Effector CD4-positive, alpha-beta T cell (primary cell): ENCODE results near the gene FILIP1L.
A peak's percentile ranks its signal among the peaks of the same experiment; 100 is the strongest.

Source experiments
- DNase-seq: peaks from one replicate; pipeline ENCODE4 v3.0.0-alpha.2; 2020

The FILIP1L gene

DNA sequence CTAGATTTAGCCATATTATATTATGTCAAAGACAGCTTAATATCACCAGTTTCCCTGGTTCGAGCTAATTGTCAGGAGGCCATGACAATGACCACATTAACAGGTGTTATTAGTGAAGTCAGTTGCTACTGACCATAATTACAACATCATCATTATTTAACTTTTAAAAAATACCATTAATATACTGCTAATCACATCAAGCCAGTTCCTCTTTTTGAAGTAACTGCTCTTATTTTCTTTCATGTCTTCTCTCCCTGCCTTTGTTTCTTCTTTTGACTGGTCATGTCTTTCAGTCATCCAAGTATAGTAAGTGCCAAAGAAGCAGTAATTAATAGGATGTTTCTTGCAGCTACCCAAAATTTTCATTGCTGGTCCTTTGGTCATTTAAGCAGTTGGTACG is 235.0 kb downstream of the FILIP1L start:
- no peak for DNase-seq

DNA sequence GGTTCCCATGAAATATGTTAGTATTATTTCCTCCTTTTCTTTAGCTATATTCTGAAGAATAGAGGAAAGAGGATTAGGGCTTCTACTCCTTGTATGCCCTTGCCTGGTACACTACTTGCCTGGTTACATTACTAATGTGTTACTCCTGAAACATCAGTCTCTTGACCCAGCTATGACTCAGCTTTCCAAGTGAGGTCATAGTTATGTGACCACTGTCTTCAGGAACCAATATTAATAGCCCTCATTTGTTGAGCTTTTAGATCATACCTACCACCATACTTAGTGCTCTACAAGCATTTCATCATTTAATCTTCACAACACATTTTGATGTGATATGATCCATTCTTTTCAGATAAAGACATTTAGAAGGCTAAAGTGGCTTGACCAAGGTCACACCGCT is 236.3 kb downstream of the FILIP1L start:
- DNase-seq = no peak

DNA sequence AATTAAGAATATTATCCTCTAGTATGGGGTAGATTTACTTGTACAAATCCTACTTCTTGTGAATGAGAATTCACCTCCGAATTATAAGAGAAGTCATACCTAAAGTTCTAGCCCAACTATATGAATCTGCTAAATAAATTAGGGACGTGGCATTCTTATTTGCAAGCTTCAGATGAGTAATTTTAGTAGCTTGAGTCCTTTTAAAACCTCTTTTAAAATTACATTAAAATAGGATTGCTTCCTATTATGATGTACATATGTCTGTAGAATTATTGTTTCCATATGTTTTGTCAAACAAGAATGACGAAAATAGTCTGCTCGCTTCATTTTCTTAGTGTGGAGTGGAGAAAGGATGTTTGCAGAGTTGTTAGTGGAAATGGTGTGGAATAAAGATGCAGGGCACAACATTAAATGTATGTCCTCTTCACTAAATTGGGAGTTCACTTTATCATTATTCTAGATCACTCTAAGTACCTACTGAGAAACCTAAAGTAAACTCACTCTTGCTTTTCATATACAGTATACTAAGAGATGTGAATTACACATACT is 237.2 kb downstream of the FILIP1L start:
- no peak for DNase-seq

DNA sequence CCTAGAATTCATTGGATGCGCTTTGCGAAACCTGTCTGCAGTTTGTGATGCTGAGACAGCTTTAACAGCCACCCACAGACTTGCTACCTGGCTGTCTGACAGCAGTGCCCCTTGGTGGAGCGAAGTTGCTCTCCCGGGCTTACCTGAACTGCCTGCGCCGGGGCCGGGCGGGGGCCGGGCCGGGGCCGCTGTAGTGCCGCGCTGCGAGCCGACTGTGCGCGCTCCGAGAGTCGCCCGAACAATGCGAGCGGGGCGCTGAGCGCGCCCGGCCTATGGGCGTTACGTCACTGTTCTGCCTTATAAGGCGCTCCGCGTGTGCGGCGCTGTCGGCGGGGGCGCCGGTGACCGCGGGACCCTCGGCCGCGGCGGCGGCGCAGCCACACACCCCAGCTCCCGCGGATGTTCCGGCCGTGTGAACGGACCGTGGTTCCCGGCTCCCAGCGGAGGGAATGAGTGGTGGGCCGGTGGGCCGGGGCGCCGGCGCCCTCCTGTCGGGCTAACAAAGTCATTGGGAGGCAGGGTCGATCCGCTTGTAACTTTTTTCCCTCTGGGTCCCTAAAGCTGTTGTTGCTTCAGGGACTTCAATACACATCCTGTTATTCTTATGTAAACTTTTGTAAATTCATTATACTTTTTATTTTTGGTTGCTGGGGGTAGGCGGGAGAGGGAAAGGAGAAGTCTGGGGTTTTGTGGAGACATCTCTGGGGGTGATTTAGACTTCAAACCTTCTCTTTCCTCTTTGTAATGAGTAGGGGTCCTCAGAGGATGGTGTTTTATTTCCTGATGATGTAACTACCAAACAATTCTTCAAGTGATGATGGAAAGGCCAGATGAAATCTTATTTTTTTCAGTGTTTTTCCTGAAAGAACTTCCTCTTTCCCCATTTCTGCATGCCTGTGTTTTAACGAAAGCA is 238.1 kb downstream of the FILIP1L start:
- DNase-seq = peak; percentile 52

DNA sequence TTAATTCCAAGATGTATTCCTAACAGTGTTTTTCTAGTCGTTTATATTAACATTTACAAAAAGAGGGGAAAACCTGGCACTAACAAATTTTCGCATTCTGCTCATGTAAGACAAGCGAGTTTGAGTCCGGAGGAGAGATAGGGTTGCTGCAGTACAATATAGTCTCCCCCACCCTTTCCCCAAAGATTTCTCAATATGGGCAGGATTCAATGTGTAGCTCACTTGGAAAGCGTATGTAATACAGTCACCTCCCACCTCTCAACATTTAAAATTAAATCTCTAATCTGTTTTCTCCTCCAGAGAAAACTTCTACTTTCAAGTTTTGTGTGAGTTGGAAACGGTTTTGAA is 238.7 kb downstream of the FILIP1L start:
- no peak for DNase-seq

DNA sequence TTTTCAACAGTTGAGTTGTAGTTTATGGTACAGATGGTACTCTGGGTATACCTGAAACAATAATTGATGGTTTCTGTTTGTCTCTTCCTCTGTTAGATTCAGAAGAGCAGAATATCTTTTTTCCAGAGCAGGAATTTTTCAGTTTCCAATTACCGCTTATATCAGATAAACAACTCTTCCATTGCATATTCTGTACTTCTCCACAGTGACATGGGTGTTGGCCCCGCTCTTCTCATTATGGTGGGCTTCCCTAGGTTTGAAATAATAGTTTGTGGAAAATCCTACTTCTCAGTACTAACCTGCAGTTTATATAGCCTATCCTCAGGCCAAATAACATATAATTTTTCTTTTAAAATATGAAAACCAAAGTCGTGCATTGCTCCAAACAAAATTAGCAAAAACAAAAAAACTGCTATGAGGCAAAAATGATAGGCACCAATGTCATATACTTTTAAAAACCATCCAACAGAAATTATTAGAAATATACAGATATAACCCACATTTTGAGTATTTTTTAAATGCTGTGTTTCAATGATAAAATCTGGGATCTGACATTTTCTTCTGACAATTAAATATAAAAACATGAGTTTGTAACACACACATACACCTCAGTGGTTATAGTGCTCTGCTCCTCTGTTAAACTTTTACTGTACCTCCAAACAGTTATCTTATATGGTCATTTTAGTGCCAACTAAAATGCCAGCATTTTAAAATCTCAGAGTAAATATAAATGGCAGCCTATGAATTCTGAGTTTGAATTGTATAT is 239.9 kb downstream of the FILIP1L start:
- DNase-seq = no peak

DNA sequence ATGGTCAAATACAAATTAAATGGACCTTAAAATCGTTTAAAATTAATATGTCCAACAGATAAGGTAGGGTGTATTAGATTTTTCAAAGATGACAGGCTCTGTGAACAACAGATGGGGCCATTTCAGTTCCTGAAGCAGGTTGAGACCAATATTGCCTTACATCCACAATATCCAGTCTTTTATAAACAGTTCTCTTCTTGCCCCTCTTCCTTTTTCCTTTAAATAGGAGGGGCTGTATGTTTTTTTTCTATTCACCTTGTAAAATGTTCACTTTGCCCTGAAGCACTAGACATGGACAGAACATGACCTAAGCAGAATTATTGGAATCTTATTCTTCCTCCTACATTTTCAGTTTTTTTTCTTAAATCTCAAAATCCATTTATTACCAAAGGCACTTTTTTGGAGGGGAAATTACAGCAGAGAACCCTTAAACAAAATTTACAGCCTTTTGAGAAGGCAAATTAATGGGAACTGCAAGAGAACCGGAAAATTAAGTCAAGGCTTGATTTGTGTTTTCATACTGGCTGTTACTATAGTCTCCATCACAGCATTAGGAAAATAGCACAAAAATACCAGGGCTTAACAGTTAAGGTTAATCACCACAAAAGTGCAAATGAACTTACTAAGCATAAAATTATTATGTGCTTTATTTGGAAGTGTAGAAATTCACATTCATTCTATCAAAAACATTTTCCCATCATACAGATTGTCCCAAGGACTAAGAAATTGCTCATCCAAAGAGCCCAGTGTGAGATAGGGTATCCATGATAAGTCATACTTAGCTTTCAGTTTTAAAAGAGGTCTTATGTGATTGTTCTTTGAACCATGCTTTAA is 240.8 kb downstream of the FILIP1L start:
- DNase-seq = no peak

DNA sequence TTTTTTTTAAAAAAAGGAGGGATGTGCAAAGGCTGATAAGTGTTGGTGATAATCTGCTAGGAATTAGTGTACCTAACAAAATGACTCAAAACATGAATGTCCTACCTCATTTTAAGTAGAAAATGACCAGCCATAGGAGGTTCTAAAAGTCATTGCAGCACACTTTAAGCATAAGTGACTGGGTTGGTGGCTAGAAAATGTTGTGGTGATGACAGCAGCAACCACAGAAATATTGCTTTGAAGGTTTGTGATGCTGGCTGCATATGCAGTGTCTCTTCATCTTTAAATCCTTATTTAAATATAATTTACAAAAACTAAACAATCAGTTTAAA is 241.4 kb downstream of the FILIP1L start:
- DNase-seq = no peak

DNA sequence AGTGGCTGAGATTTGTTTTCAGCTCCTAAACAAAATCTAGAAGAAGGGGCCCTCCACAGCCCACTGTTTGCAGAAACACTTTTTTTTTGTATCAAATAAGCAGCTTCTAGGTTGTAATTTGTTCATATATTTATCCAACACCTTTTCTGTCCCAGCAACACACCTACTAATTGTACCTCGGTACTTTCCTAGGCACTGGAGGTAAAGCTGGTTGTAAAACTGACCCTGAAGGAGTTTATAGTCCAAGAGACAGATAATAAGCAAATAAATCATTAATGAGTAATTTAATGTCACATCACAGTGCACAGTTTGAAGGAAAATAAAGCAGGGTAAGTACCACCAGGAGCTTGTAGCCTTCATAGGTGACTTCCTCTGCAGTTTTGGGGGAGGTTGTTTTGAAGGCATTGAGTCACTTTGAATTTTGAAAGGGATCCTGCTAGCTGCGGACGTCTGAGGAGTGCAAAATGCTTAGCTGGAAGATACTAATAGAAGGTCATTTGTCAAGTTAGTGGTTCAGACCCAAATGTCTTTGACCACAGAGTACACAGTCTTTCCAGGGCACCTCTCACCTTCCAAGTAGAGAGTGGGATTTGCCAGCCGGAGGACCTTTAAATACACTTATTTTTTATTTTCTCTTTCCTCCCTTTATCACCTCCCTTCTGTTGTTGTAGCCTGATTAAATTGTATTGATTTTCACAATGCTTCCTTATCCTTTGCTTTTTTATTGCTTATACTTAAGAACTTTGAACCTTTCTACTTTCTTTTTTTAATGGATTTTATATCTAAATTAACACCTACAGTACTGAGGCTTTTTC is 242.9 kb downstream of the FILIP1L start:
- no peak for DNase-seq

DNA sequence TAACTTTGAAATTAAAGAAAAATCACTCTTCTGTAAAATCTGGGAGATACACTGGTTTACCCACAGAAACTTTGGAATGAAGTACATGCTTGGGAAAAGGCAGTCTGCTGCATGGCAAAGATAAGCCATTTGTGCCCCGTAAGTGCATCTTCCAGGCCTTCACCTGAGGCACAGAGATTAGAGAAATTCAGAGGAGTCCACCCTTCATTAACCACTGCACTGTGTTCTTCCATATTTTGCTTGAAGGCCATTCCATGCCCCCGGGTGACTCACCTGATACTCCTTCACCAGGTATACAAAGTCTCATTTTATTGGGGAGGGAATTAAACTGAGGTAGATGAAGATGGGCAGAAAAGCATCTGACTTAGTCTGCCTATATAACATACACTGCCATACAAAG is 243.6 kb downstream of the FILIP1L start:
- DNase-seq = no peak

DNA sequence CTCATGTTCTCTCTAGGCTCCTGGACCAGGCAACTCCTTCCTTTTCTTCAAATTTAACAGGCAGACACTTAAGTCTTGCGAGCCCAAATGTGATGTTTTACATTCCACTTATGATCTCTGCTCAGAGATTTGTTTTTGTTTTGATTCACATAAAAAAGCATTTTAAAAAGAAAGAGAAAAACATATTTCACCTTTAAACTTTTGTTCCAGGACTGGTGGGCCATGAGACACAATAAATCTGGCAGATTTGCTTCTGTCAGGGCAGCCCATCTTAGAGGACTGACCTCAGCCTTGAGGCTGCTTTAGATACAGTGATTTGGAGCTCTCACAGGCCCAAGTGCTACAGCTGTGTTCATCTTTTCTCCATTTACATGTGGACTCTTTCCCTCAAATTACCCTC is 244.7 kb downstream of the FILIP1L start:
- DNase-seq = no peak

DNA sequence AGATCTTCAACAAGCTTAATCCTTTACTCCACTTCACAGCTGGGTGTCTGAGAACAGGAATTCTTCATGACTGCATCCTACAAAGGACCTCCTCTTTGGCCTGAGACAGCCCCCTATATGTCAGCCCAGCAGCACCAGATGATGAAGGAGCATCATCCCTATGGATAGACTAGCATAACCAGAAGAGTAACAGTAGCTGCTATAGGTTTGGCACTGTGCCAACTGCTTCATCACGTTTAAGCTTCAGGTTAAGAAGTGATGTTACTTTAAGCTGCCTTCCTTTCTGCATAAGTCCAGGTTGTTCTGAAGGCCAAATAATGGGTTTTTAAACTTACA is 246.0 kb downstream of the FILIP1L start:
- peak; percentile 3 for DNase-seq

DNA sequence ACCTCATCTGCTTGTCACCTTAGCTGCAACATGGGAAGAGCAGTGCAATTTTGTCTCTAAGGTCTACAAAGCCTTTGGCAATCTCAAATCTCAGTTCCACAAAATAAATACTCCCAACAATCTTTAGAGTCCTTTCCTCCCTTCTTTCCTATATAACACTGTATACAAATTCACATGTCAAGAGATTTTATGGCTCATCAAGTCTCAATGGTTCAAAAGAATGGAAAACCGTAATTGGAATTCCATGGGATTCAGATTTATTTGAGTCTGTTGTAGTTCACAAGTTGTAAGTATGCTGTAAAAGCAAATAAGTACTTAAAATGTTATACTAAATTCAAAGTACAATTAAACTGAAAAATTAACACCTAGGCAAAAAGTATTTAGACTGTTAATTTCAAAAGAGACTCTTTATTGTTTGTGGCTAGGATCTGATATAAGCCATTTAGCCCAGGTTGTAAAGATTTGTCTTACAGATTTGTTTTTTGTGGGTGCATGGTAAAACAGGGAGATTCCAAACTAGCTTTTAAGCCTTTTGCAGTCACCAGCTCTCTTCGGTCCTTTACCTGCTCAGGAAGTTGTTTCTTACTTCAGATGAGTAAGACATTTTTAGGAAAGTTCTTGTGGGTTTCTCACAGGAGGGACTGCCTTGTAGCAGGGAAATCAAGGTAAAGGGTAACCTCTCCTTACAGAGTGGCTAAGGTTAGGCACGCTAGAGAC is 246.5 kb downstream of the FILIP1L start:
- DNase-seq = no peak

DNA sequence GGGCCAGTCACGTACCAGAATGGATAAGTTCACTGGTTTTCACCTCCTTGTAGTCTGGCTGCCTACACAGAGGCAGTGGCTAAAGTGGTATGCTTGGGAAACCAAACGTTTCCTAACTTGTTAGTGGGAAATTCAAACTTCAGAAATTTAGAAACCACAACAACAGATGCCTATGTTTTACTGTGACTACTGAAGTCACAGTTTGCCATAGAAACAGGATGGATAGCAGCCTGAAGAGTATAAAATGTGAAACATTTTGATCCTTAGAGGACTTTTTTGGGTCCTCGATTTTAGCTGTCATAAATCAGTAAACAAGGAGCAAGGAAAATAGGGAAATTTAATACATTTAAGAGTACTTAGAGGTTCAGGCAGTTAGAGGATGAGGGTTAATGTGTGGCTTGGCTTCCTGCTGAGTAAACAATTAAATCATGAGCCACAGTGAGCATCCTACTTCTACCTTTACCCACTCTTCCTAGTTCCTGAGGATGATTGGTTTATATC is 248.0 kb downstream of the FILIP1L start:
- no peak for DNase-seq

DNA sequence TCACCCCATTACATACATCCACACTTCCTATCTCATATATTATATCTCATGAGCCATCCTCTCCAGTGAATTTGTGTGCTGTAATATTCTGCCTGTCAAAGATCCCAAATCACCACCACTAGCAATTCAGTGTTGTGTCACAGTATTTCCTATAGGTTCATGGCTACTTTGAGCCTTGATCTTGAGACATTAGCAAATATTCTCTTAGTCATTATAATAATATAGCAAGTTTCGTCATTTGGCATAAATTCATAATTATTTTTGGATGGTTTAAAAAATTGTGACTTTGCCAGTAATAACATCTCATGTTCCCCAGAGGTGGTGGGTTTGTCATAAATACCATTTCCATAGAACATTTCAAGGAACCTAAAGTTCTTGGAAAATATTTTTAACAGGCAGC is 249.0 kb downstream of the FILIP1L start:
- DNase-seq = no peak

DNA sequence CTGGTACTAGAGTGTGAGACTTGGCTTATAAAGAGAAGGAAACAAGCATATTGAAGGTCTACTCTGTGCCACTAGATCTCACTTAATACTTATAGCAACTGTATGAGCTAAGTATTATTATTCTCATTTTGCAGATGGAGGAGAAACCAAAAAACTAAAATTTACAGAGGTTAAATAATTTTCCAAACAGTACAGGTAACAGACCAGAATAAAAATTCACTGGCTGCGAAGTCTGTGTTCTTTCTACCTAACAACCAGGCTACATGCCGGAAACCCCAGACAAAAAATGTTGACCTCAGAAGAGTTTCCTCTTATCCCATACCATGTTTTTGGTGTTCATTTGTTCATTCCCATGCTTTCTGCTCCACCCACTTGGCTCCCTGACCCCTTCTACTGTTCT is 250.0 kb downstream of the FILIP1L start:
- DNase-seq = no peak

DNA sequence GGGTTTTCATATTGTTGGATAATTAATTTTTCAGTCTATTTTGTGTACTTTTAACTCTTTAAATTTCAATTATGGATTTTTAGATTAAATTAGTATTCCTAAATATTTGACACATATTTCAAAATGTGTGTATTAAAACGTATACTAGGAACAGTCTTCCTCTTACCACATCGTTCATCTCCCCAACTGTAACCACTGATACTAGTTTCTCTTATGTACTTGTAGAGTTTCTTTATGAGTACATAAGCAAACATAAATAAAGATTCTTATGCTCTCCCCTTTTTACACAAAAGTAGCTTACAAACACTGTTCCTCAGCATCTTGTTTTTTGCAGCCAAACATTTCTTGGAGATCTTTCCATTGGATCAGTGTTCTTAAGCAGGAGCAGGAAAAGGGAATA is 250.7 kb downstream of the FILIP1L start:
- DNase-seq = no peak

DNA sequence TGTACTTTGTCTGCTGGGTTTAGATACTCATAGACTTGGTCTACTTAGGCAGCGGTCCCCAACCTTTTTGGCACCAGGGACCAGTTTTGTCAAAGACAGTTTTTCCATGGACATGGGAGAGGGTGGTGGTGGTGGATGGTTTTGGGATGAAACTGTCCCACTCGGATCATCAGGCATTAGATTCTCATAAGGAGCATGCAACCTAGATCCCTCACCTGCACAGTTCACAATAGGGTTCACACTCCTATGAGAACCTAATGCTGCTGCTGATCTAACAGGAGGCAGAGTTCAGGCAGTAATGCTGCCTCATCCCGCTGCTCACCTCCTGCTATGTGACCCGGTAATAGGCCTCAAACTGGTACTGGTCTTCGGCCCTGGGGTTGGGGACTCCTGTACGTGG is 251.3 kb downstream of the FILIP1L start:
- no peak for DNase-seq

DNA sequence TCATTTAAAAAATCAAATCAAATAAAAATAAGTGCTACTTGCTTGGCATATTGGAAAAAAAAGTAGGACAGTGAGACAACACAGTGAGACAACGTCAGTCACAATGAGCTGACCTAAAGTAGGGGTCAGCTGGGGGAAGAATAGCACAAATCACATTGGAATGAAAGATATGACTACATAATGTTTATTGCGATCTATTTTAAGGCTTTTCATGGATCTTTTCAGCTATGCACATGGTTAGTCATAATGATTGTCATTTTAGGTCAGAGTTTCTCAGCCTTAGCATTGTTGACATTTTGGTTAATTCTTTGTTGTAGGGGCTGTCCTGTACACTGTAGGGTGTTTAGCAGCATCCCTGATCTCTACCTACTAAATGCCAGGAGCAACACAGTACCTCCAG is 252.1 kb downstream of the FILIP1L start:
- DNase-seq = no peak

DNA sequence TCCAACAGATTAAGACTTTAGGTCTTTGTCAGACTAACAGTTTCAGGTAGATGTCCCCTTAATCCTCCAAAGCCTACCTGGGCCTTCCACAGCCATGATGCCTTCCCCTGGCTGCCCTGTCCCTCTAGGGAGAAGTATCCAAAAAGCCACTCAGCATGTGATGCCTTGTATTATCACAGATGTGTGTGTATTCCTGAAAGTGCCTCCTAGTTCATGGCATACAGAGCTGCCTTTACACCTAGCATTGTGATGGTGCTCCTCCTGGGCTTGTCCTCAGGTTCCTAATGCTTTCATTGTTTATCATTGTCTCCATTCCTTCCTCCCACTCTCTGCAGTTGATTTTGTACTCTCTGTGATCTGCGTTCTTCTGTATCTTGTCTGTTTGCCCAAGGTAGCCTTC is 253.1 kb downstream of the FILIP1L start:
- DNase-seq = no peak

DNA sequence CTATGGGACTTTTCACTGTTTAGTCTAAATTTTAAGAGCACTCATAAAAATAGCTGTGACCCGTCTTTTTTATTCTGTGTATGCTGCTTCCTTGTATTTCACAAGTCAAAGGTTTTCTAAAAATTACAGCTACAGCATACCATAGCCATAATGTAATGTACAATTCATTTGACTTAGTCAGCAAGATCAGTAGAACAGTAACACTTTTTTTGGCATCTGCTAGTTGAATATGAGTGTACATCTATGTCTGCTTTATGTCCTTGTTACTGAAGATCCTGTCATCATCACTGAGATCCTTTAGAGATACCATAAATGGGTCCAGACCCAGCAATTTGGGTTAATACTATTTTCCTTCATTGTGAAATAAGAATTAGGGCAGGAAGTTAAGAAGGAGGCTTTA is 254.5 kb downstream of the FILIP1L start:
- DNase-seq = no peak

DNA sequence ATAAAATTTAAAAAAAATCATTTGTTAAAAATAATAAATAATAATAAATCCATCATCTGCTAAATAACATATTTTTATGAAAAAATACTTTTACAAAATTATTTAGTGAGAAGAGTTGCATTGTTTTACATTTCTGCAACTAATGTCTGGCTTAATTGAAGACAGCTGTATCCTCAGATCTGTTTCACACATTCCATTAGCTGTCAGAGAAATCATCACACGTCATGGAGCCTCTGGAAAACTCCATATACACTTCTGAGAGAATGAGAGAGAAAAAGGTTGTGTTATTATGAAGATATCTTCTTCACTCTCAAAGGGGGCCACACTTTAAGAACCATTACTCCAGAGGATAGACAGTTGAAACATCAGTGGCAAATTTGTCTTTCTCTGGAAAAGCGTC is 255.8 kb downstream of the FILIP1L start:
- no peak for DNase-seq
